ENCODE results near the gene CLEC16A.
A peak's percentile ranks its signal among the peaks of the same experiment; 100 is the strongest.

Gene CLEC16A

DNA sequence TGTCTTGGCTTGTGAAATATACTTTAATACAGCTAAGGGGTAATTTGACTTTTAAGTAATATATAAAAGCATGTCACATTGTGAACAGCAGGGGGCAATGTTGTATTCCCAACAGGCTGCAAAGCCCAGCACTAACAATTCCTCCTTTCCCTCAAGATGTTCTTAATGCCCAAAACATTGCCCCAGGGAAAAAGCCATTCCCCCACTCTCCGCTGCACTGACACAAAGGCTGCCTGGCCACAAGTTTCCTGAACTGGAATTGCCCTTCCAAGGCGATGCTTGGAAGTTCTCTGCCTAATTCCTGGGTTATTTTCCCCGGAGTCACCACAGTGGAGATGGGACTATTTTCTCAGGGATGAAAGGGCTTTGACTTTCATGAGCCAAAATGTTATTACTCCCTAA lies 27.2 kb downstream of the CLEC16A start:
- in situ Hi-C loops (cut with HindIII; ENCODE audit: low sequenced_read_pairs): no loop called here
- no peak overlapping the region for H3K4me3 ChIP-seq (ENCODE audit: low read depth, low read length)
- peak; percentile 88 for DNase-seq (ENCODE audit: low read depth)
- peak; percentile 58 for TF ChIP-seq CTCF (IDR thresholded peaks at IDR 0.05; ENCODE audit: low read depth, low read length, missing control alignments)

DNA sequence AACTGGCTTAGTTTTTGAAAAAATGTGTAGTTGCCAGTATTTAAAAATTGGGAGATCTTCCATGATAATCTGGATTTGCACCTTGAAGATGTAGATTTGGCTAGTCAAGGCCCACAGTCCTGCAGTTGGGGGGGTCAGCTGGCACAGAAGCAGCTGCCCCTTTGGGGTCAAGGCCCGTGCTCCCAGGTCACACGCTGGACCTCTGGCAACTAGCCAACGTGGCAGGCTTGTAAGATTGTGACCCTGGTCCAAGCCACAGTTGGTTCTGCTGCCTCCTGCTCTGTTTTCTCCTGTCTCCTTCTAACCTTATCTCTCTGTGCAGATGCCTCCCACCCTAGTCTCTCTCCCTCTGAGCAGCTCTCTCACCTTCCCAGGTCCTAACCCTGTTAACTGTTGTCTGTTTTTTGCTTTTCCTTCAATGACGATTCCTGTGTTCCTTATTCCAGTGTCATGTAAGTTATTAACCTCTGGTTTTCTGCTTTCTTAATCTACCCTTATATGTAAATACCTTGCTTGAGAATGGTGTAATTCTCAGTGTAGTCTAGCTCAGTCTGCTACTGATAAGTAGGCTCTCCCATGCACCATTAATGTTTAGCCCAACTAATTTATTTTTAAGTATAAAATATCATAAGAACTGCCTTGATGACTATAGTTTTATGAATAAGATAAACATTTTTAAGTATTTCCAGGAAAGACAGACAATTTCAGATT lies 27.9 kb downstream of the CLEC16A start:
- in situ Hi-C loops (cut with HindIII; ENCODE audit: low sequenced_read_pairs): no loop called here
- TF ChIP-seq CTCF (IDR thresholded peaks at IDR 0.05; ENCODE audit: low read depth, low read length, missing control alignments): no peak
- no peak overlapping the region for H3K4me3 ChIP-seq (ENCODE audit: low read depth, low read length)
- DNase-seq (ENCODE audit: low read depth): no peak

GRCh38 chr16:10972819-10973464 lies 28.6 kb downstream of the CLEC16A start:
- TF ChIP-seq CTCF (IDR thresholded peaks at IDR 0.05; ENCODE audit: low read depth, low read length, missing control alignments): no peak
- H3K4me3 ChIP-seq (ENCODE audit: low read depth, low read length): no peak overlapping the region
- no peak for DNase-seq (ENCODE audit: low read depth)
- in situ Hi-C loops (cut with HindIII; ENCODE audit: low sequenced_read_pairs): no loop called here

- in situ Hi-C loops (cut with HindIII; ENCODE audit: low sequenced_read_pairs): no loop called here
- no peak for TF ChIP-seq CTCF (IDR thresholded peaks at IDR 0.05; ENCODE audit: low read depth, low read length, missing control alignments)
- no peak for DNase-seq (ENCODE audit: low read depth)
- H3K4me3 ChIP-seq (ENCODE audit: low read depth, low read length): no peak overlapping the region
These were observed 32.3 kb downstream of the CLEC16A start for GRCh38 chr16:10976634-10977033.

GRCh38 chr16:10978124-10978523 lies 33.8 kb downstream of the CLEC16A start:
- H3K4me3 ChIP-seq (ENCODE audit: low read depth, low read length): no peak overlapping the region
- TF ChIP-seq CTCF (IDR thresholded peaks at IDR 0.05; ENCODE audit: low read depth, low read length, missing control alignments): no peak
- in situ Hi-C loops (cut with HindIII; ENCODE audit: low sequenced_read_pairs): no loop called here
- DNase-seq (ENCODE audit: low read depth): no peak

- TF ChIP-seq CTCF (IDR thresholded peaks at IDR 0.05; ENCODE audit: low read depth, low read length, missing control alignments): no peak
- in situ Hi-C loops (cut with HindIII; ENCODE audit: low sequenced_read_pairs): no loop called here
- no peak for DNase-seq (ENCODE audit: low read depth)
These were observed 34.6 kb downstream of the CLEC16A start for GRCh38 chr16:10978871-10979446.

More at GRCh38 chr16:10978871-10979446, 34.6 kb downstream of the CLEC16A start:
- no peak overlapping the region for H3K4me3 ChIP-seq (ENCODE audit: low read depth, low read length)

Data from astrocyte of the cerebellum (primary cell).